CD4-positive, alpha-beta T cell treated with Interleukin-6 for 4 hours (primary cell): ENCODE data around the gene BRME1.
A peak's percentile ranks its signal among the peaks of the same experiment; 100 is the strongest.

Experiments
- DNase-seq: peaks from one replicate; pipeline ENCODE4 v3.0.0-alpha.2; 2020; ENCODE audit warnings: mixed read lengths

BRME1 gene

DNA sequence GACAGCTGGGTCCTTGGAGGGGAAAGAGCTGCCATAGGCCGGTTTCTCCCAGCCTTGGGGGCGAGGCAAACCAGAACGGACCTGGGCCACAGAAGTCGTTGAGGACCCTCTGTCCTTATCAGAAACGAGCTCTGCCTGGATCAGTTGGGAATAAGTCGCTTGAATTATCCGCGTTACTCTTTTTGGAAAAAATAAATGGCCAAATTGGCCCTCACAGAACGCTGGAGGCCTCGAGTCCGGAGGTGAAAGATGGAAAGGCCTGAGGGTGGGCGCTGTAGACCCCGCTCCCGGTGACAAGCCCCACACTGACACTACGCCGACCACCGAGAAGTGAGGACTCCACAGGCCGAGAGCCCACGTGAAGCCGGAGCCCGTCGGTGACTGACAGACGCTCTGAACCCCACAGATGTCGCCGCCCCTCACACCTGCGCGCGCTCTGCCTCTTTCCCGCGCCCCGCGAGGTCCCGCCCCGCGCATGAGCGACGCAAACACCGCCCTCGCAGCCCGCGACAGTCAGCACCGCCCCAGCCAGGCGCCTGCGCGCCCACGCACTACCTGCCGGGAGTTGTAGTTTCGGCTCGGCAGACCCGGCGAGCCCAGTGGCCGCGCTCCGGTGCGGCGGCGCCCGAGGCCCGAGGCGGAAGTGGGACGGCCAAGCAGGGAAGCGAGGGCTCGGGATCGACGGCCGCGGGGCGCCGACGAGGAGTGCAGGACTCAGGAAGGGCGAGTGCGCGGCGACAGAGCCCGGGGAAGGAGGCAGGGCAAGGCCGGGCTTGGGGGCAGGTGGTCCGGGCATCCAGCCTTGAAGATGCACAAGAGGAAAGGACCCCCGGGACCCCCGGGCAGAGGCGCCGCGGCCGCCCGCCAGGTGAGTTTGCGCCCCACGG lies at the start of gene BRME1, which contains the start of gene CC2D1A:
Gene BRME1, minus strand, starts transcription at position 484 of the 887 bp plus-strand sequence. CDS start 1,225 bp downstream, outside the sequence.
Gene CC2D1A, plus strand, starts transcription at position 568 of the 887 bp plus-strand sequence. Its CDS starts 241 bp downstream, at position 809.
- DNase-seq = peak; percentile 96

DNA sequence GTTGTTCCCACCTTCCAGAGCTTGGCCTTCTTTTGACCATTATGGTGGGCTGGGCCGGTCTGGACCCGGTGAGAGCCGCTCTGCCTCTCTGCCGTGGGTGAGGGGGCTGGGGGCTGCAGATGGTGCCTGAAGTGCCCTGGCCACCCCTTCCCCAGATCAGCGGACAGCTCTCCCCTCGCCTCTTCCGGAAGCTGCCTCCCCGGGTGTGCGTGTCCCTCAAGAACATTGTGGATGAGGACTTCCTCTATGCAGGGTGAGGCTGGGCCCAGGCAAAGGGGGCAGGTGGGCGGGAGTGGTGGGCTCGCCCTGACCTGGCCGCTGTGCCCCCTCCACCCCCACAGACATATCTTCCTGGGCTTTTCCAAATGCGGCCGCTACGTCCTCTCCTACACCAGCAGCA lies 48.3 kb upstream of the BRME1 start:
- DNase-seq = no peak

DNA sequence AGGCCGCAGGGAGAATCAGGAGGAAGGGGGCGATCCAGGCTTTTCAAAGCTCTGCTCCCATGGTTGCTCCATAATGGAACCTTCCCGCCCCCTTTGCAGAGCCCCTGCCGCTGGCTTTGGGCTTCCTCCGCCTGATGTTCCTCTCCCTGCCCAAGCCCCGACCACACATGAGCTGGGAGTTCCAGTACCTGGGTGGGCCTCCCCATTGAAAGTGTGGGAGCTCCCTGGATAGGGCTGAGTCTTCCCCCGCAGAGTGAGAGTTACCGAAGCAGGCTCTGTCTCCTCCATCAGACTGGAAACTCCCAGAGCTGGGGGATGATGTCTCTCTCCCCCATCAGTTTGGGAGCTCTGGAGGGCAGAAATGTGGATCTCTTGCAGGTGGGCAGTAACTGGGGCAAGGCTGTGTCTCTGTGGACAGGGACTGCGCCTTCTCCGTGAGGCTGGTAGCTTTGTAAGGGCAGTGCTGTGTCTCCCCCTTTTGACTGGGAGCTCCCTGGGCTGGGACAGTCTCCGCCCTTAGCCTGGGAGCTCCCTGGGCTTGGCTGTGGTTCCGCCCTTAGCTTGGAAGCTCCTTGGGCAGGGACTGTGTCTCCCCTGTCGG lies 47.1 kb upstream of the BRME1 start:
- DNase-seq = peak; percentile 11

DNA sequence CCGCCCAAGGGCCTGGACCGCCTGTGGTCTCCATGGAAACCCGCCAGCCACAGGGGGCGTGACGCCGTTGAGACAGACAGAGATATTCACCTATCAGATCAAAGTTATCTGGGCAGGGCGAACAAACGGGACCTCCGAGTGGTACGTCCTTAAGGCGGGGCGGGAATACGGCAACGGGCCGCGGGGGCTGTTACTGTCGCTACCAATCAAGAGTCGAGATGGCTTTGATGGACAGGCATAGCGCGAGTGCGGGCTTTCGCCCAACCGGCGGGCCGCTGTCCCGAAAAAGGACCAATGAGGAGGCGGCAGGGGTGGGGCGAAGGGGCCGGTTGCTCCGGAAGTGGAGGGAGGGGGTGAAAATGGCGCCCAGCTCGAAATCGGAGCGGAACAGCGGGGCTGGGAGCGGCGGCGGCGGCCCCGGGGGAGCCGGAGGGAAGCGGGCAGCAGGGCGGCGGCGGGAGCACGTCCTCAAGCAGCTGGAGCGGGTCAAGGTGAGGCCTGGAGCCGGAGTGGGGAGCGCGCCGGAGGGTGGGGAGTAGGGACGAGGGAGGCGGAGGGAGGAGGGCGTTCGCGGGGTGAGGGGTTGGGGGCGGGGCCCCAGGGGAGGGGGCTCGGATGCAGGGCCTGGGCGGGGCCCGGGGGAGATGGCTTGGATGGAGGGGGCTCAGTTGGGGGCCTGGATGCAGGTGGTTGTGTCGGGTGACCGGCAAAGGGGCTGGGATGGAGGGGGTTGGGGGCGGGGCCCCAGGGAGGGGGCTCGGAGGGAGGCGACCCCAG lies 46.4 kb upstream of the BRME1 start, which contains the start of gene DCAF15:
Gene DCAF15, plus strand, starts transcription at position 356 of the 777 bp plus-strand sequence. Its CDS starts 4 bp downstream, at position 360.
- peak; percentile 99 for DNase-seq

DNA sequence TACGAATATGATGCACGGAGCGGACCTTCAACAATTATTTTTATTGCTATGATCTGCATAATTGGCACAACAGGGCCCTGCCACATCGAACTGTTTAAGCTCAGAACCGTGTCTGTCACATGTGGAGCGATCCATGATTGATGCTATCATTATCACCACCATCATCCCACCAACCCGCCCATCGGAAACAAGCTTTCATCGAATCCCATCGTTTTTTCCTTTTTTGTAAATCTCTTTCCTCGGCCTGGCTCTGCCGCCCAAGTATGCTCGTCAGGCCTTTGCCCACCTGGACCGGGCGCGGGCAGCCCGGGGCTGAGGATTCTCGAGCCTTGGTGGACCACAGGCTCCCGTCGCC lies 45.9 kb upstream of the BRME1 start:
- DNase-seq = no peak

DNA sequence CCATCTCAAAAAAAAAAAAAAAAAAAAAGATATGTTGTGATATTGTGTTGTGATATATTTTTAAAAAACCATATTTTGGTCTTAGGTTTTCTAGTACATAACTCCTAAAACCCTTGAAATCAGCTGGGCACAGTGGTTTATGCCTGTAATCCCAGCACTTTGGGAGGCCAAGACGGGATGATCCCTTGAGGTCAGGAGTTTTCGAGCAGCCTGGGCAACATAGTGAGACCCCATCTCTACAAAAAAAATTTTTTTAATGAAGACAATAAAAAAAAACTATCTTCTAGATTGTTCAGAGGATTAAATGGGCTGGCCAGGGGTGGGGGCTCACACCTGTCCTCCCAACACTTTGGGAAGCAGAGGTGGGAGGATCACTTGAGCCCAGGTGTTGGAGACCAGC lies 45.1 kb upstream of the BRME1 start:
- DNase-seq = no peak

DNA sequence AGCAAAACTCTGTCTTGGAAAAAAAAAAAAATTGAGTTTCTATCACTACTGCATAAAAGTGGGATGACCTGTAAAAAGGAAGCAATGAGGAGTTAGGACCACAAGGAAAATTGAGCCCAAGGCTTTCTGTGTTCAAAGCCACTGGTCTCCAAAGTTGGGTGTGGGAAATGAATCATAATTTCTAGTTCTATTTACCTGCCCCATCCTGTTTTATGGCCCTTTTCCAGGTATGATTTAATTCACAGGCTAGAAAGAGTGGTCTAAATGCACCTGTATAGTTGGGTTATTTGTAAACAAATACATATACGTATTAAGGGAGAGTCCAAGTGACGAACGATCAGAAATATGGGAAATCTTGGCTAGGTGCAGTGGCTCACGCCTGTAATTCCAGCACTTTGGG lies 40.5 kb upstream of the BRME1 start:
- no peak for DNase-seq

DNA sequence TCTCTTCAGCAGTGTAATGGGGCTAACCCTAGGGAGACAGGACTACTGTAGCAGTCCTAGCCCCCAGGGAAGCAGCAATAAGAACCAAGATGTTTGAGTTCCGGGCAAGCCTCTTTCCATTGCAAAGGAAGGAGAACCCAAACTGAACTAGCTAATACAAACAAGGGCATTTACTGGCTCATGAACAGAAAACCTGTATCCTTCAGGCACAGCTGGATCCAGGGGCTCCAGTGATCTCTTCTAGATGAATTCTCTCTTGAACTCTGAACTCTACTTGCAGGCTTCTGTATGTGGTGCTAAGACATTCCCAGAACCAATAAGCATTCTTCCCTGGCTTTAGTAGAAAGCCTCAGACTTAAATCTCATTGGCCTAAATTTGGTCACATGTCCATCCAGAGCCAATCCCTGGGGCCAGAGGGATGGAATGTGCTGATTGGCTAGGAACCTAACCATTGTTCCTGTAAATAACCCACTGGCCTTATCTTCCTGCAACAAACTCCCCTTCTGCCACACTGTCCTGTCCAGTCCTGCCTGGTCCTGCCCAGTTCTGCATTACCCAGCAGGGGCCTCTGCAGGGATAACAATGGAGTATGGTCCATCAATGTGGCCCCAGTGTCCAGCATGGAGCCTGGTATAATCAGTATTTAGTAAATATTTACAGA lies 36.2 kb upstream of the BRME1 start:
- no peak for DNase-seq

DNA sequence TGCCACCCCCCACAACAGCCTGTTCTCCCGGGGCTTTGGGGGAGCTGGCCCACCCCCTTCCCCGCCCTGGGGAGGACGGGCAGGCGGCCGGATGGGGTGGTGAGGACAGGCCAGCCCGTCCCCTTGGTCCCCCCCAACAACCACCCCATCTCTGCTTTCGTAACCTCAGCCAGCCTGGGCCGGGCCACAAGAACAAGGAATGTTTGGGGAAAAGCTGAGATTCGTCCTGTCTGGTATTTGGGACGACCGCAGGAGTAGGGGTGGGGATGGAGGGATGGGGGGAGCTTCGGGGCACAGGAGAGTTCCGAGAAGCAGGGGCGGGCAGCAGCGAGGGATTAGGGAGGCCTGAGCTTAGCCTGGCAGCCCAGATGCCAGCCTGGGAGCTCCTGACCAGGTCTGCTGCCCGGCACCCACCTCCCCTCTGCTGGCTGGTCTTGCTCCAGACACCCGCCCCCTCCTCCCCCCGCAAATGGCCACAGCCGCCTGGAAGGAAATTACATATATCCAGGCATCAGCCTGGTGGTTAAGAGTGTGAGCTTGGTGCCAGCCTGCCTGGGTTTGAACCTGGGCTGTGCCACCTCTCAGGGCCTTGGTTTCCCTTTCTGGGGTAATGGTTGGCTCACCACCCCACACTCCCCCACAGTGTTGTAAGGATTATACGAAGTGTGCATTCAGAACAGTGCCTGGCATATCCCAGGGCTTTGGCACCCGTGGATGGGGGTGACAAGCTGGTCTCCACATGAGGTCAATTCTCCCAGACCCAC lies 32.6 kb upstream of the BRME1 start, which contains the start of gene PODNL1:
Gene PODNL1, minus strand, starts transcription at position 117 of the 764 bp plus-strand sequence. CDS start 236 bp downstream, outside the sequence.
- no peak for DNase-seq

DNA sequence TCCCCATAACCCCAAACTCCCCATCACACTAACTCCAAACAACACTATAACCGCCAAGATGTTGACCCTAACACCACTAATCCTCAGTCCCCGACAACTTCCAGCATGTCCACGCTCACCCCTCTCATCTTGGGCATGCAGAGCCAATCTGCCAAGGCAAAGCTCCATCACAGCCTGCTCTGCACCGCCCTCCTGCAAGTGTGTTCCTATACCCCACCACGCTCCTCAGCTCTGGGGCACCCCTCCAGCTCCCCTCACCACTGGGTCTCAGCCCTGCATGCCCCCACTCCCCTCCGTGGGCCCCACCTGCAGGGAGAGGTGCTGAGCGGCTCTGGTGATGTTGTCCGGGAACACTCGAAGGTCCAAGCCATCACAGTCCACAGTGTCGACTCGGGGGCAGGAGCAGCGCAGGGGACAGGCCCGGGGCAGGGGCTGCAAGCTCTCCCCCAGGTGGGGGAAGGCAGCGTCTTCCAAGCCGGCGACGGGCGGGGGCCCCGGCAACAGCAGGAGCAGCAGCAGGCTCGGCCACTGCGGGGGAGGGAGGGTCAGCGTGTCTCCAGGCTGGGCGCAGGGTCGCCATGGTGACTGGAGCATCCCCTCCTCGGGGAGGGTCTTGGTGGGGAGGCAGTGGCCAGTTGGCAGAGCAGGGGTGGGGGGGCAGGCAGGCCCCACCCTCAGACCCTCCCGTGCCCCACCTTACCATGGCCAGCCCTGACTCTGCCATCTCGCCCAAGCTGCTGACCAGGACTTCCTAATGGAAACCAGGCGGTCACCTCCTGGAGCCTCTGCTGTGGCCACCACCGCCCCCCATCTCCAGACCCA lies 31.8 kb upstream of the BRME1 start:
- DNase-seq = no peak

DNA sequence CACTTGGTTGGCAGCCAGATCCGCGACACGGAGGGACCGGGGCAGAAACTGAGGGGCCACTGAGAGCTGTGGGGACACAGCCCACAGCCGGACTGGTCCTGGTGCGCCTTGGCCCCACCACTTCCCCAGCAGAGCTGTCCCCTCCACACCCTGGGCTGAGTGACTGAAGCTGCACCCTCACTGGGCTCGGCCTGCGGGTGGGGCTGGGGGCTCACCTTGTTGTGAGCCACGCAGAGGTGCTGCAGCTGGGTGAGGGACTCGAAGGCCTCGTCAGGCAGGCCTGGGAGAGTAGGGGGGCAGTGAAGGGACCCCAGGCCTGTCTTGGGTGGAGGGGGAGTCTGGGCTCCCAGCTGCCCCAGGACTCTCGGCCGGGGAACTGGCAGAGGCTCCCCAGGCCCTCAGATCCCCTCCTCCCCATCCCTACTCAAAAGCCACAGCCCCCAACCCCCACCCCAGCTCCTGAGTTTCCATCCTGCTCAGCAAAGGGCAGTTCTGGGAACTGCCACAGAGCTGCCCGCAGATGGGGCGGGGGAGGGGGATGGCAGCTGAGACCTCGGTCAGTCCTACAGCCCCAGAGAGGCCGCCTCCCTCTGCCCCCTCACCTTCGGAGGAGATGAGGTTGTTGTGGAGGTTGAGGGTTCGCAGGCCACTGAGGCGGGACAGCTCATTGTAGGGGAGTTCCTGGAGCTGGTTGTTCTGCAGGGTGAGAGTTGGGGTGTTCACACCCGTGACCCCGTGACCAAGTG lies 30.0 kb upstream of the BRME1 start:
- DNase-seq = no peak

DNA sequence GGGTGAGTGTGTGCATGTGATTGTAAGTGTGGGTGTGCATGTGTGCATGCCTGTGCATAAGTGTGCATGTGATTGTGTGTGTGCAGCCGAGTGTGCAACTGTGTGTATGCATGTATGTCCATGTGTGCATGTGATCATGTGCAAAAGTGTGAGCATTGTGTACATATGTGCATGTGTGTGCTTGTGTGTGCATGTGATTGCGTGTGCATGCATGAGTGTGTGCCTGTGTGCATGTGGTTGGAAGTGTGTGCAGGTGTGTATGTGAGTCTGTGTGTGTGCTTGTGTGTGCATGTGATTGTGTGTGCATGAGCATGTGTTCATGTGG lies 28.8 kb upstream of the BRME1 start:
- no peak for DNase-seq

DNA sequence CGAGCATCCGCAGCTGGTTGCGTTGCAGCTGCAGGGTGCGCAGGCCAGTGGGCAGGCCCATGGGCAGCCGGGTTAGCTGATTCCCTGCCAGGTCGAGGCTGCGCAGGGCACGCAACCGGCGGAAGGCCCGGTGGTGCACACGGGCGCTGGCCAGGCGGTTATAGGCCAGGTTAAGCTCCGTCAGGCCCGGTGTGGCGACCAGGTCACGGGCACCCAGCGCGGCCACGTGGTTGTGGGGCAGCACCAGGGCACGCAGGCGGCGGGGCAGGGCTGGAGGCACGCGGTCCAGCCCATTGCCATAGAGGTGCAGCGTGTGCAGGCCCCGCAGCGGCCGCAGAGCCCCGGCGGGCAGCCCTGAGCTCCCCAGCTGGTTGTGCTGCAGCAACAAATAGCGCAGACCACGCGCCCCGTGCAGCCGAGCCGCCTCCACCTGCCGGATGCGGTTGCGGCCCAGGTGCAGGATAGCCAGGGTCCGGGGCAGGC lies 27.0 kb upstream of the BRME1 start:
- no peak for DNase-seq

DNA sequence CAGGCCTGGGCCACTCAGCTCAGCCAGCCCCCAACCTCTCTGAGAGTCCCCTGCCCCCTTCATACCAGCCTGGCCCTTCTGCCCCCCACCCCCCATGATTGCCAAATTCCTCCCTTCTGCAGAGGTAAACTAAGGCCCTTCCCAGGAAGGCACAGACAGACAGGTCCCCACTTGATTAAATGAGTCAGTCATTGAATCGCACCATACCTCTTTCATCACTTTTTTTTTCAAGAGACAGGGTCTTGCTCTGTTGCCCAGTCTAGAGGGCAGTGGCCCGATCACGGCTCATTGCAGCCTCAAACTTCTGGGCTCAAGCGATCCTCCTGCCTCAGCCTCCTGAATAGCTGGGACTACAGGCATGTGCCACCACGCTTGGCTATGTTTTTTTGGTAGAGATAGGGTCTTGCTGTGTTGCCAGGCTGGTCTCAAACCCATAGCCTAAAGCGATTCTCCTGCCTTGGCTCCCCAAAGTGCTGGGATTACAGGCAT lies 26.3 kb upstream of the BRME1 start:
- DNase-seq = no peak

DNA sequence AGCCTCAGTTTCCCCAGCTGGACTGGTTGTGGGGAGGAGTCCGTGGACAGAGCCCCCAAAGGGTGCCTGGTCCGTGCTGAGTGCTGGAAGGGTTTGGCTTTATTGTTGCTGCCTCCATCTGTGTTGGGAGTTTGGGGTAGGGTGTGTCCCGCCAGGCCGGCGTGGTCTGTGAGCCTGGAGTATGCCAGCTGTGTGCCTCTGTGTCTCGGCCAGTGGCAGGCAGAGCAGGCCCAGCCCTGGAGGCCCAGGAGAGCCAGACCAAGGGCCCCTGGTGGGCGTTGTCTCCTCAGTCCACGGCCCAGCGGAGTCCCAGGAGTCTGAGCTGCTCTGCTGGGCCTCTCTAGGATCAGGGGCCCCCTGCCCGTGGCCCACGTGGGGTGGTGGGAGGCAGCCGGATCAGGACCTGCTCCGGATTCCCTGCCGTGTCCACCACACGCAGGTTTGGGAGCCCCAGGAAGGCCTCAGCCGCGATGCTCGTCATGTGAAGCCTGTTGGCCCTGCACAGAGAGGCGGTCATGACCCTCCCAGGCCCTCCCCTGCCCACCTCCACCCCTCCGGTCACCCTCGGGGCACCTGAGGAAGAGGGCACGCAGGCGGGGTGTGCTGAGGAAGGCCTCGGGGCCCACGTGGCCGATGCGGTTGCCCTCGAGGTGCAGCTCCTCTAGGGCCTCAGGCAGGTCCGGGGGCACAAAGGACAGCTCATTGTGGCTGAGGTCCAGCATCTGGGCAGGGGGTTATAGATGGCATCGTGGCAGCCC lies 25.7 kb upstream of the BRME1 start:
- no peak for DNase-seq

DNA sequence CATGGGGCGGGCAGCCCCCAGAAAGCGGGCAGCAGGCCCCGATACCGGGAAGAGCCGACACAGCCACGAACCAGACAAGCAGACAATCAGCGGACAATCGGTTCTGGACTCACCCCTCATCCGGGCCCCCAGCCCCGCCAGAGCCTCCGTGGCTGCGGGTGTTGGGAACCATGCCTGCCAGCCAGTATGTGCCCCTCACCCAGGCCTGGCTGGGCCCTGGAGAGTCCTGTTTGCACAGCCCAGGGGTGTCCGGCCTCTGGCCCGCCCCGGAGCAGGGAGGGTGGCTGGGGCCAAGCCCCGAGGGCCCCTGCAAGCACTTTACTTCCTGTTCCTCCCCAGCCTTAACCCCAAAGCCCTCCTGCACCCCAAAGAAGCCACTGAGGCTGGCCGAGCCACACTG lies 24.5 kb upstream of the BRME1 start:
- no peak for DNase-seq

DNA sequence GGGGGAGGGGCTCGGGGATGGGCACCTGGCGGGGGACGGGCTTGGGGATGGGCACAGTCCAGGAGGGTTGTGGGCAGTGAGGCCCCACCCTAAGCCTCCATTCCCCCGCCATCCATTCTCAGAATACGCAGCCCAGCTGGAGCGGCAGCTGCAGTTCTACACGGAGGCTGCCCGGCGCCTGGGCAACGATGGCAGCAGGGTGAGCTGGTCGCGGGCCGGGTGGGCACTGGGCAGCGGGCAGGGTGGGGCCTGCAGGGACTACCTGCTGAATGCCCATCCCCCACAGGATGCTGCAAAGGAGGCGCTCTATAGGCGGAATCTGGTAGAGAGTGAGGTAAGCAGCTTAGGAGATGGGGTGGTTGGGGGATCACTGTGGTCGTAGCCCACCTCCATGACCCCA lies 24.0 kb upstream of the BRME1 start:
- DNase-seq = no peak

DNA sequence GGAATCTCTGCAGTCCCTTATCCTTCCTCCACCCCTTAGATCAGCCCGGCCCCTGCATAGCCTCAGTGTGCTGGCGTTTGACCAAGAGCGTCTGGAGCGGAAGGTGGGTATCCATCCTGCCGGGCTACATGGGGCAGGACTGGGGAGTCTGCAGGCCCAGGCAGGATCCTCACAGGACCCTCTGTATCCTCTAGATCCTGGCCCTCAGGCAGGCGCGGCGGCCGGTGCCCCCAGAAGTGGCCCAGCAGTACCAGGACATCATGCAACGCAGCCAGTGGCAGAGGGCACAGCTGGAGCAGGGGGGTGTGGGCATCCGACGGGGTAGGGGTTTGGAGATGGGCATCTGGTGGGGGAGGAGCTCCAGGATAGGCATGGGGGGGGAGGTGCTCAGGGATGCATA lies 23.4 kb upstream of the BRME1 start:
- DNase-seq = no peak

DNA sequence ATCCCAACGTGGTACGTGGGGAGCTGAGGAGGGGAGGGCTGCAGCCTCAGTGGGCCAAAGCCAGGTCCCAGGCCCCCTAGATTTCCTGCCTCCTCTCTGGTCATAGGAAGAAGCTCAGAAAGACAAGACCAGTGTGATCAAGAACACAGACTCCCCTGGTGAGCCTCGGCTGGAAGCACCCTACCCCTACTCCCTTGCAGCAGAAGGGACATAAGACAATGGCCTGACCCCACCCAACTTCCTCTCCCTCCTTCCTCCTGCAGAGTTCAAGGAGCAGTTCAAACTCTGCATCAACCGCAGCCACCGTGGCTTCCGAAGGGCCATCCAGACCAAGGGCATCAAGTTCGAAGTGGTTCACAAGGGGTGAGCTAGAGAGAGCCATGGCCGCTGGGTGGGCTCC lies 20.8 kb upstream of the BRME1 start:
- DNase-seq = no peak
